Nucleus accumbens (tissue), 56 donors: ENCODE results near the gene SPATA33.
"Not testable (repeated sequence)": the region's sequence is repeated elsewhere in the genome, so short reads cannot be mapped to it uniquely, and the experiment has no call there.

Experiments
- DNase-seq, 56 donors: peaks; one replicate each; lab custom pipeline; 2025; lab: John Stamatoyannopoulos, UW

SPATA33 gene

GRCh38 chr16:89691231-89691985 lies 33.8 kb downstream of the SPATA33 start:
- no peak for DNase-seq

- no peak for DNase-seq
Measured at GRCh38 chr16:89691986-89692569, 34.4 kb downstream of the SPATA33 start.

GRCh38 chr16:89693289-89693731 lies 35.7 kb downstream of the SPATA33 start:
- DNase-seq, result no peak

GRCh38 chr16:89693931-89694783 lies 36.5 kb downstream of the SPATA33 start:
- no peak for DNase-seq

GRCh38 chr16:89694784-89695085 lies 37.1 kb downstream of the SPATA33 start:
- not testable (repeated sequence) for DNase-seq

GRCh38 chr16:89695086-89695874 lies 37.6 kb downstream of the SPATA33 start:
- no peak for DNase-seq

GRCh38 chr16:89695875-89696669 lies 38.4 kb downstream of the SPATA33 start:
- no peak for DNase-seq

- DNase-seq, result no peak
Measured at GRCh38 chr16:89696670-89697128, 39.1 kb downstream of the SPATA33 start.

GRCh38 chr16:89697161-89697615 lies 39.6 kb downstream of the SPATA33 start:
- no peak for DNase-seq

GRCh38 chr16:89697616-89698331 lies 40.1 kb downstream of the SPATA33 start:
- no peak for DNase-seq

GRCh38 chr16:89698717-89699116 lies 41.1 kb downstream of the SPATA33 start:
- DNase-seq, result not testable (repeated sequence)

GRCh38 chr16:89699629-89700099 lies 42.0 kb downstream of the SPATA33 start:
- not testable (repeated sequence) for DNase-seq

GRCh38 chr16:89700100-89700648 lies 42.5 kb downstream of the SPATA33 start:
- peak; percentile 67 to 99 (median 96) for DNase-seq

GRCh38 chr16:89700649-89701424 lies 43.2 kb downstream of the SPATA33 start:
- peak in 2 of 56 donors; percentile 29 to 34 for DNase-seq

- DNase-seq, result peak; percentile 13 to 96 (median 80)
Measured at GRCh38 chr16:89701425-89702406, 44.1 kb downstream of the SPATA33 start, which contains the start of gene SPATA2L. SPATA2L (minus strand) TSS chr16:89701705; CDS start chr16:89701232, 473 bp downstream.

GRCh38 chr16:89704281-89704680 lies 46.6 kb downstream of the SPATA33 start:
- DNase-seq, result no peak
